HepG2 (cell line): ENCODE results near the gene NUP85. TPM values are rescaled to one million over a fixed set of nuclear protein-coding genes. Genes with fewer than 3 reads are reported as not detected.

Experiments
- CREB1 ChIP-seq, 2 experiments: fragments of 450-650 bp in 1 of 2; IDR thresholded peaks; 2 replicates each; pipeline ENCODE4 v1.6.1; 2016 to 2017; ENCODE audit warnings: control low read depth in 1 of 2, mild to moderate bottlenecking in 1 of 2, missing compliant biosample characterization in 1 of 2, missing genetic modification characterization in 1 of 2
- FOXJ3 ChIP-seq: sonication (generic); formaldehyde crosslinking; IDR thresholded peaks from 2 replicates; pipeline ENCODE4 v1.4.0; 2020; ENCODE audit warnings: missing genetic modification reagents, mild to moderate bottlenecking, borderline replicate concordance
- HNRNPLL ChIP-seq: fragments of 200-400 bp; formaldehyde crosslinking; IDR thresholded peaks from 2 replicates; pipeline ENCODE4 v1.6.1; 2017; ENCODE audit warnings: mild to moderate bottlenecking, low read depth, low read length; ENCODE audit not compliant: poor library complexity, severe bottlenecking
- HOXD1 ChIP-seq: sonication (generic); formaldehyde crosslinking; IDR thresholded peaks from 2 replicates; pipeline ENCODE4 v1.5.0; 2020; ENCODE audit warnings: missing genetic modification reagents
- NFATC3 ChIP-seq: sonication (generic); formaldehyde crosslinking; IDR thresholded peaks from 2 replicates; pipeline ENCODE4 v1.5.1; 2020; ENCODE audit warnings: mild to moderate bottlenecking, missing genetic modification reagents
- NR2C2 ChIP-seq: sonication (generic); formaldehyde crosslinking; IDR thresholded peaks from 2 replicates; pipeline ENCODE4 v1.4.0; 2020; ENCODE audit warnings: missing genetic modification reagents, mild to moderate bottlenecking, moderate library complexity, borderline replicate concordance
- NR3C1 ChIP-seq: sonication (generic); formaldehyde crosslinking; IDR thresholded peaks from 2 replicates; pipeline ENCODE4 v1.4.0; 2020; ENCODE audit warnings: missing genetic modification reagents
- PLRG1 ChIP-seq: fragments of 450-650 bp; conservative IDR thresholded peaks from 2 replicates; pipeline ENCODE4 v1.6.1; 2016
- REL ChIP-seq: sonication (generic); formaldehyde crosslinking; conservative IDR thresholded peaks from 2 replicates; pipeline ENCODE4 v1.8.0; 2022; ENCODE audit warnings: mild to moderate bottlenecking, missing genetic modification reagents, moderate library complexity
- RXRB ChIP-seq: IDR thresholded peaks from 2 replicates; pipeline ENCODE4 v1.6.1; 2016; ENCODE audit warnings: borderline replicate concordance, missing genetic modification reagents, missing compliant biosample characterization
- SNAI1 ChIP-seq: sonication (generic); formaldehyde crosslinking; IDR thresholded peaks from 2 replicates; pipeline ENCODE4 v1.5.0; 2020; ENCODE audit warnings: mild to moderate bottlenecking, missing genetic modification reagents, borderline replicate concordance
- SUZ12 ChIP-seq: fragments of 150-350 bp; IDR thresholded peaks from 2 replicates; pipeline ENCODE4 v1.6.1; 2014; ENCODE audit warnings: low read depth, low read length
- ZNF234 ChIP-seq: sonication (generic); formaldehyde crosslinking; conservative IDR thresholded peaks from 2 replicates; pipeline ENCODE4 v1.5.1; 2020; ENCODE audit warnings: mild to moderate bottlenecking, missing genetic modification reagents
- ZNF235 ChIP-seq: sonication (generic); formaldehyde crosslinking; IDR thresholded peaks from 2 replicates; pipeline ENCODE4 v1.8.1; 2023; ENCODE audit warnings: mild to moderate bottlenecking, missing genetic modification reagents, borderline replicate concordance
- ZNF451 ChIP-seq: sonication (generic); formaldehyde crosslinking; IDR thresholded peaks from 2 replicates; pipeline ENCODE4 v1.5.0; 2020; ENCODE audit warnings: mild to moderate bottlenecking, missing genetic modification reagents
- ZNF558 ChIP-seq: sonication (generic); formaldehyde crosslinking; IDR thresholded peaks from 2 replicates; pipeline ENCODE4 v1.9.0; 2022; ENCODE audit warnings: mild to moderate bottlenecking, missing genetic modification reagents, borderline replicate concordance
- ZNF780A ChIP-seq: sonication (generic); formaldehyde crosslinking; IDR thresholded peaks from 2 replicates; pipeline ENCODE4 v1.8.0; 2022; ENCODE audit warnings: mild to moderate bottlenecking, missing genetic modification reagents, moderate library complexity
- ZNF781 ChIP-seq: sonication (generic); formaldehyde crosslinking; IDR thresholded peaks from 2 replicates; pipeline ENCODE4 v1.5.1; 2020; ENCODE audit warnings: borderline replicate concordance, mild to moderate bottlenecking, missing genetic modification reagents; ENCODE audit errors: not compliant biosample characterization
- ZSCAN31 ChIP-seq: sonication (generic); formaldehyde crosslinking; IDR thresholded peaks from 2 replicates; pipeline ENCODE4 v1.5.0; 2020; ENCODE audit warnings: low read depth, mild to moderate bottlenecking, missing genetic modification reagents
- polyA plus RNA-seq, 8 experiments: library from polyadenylated mRNA; depleted of rRNA in 3 of 8; stranded (reverse) in 7 of 8; unstranded in 1 of 8; fragments of >200 nt; fragmentation: Illumina TruSeq in 4 of 8; extraction: Trizol in 4 of 8; gene quantifications; 2 replicates each; pipeline versions ENCODE4 v1.2.1 to v1.2.3, GENCODE V29; 2011 to 2016; ENCODE audit warnings: low read depth in 4 of 8, missing spikeins in 1 of 8, mixed read lengths in 1 of 8; ENCODE audit not compliant: insufficient read depth in 1 of 8
- total RNA-seq, 5 experiments: library from RNA; depleted of rRNA; stranded (reverse); fragments of >200 nt; fragmentation: Illumina TruSeq; extraction: Trizol; gene quantifications; 2 replicates each; pipeline ENCODE4 v1.2.3, GENCODE V29; 2016; ENCODE audit warnings: low read depth in 1 of 5
- TF ChIP-seq, protein P1 (sequence below): sonication (generic); formaldehyde crosslinking; conservative IDR thresholded peaks from 2 replicates; pipeline ENCODE4 v1.4.0; 2020; ENCODE audit warnings: missing genetic modification reagents
- TF ChIP-seq, protein P2 (sequence below): sonication (generic); formaldehyde crosslinking; IDR thresholded peaks from 2 replicates; pipeline ENCODE4 v1.4.0; 2020; ENCODE audit warnings: mild to moderate bottlenecking, missing genetic modification reagents
- TF ChIP-seq, protein P3 (sequence below): sonication (generic); formaldehyde crosslinking; IDR thresholded peaks from 2 replicates; pipeline ENCODE4 v1.9.0; 2022; ENCODE audit warnings: missing genetic modification reagents, mild to moderate bottlenecking, borderline replicate concordance
- TF ChIP-seq, protein P4 (sequence below): sonication (generic); formaldehyde crosslinking; IDR thresholded peaks from 2 replicates; pipeline ENCODE4 v1.4.0; 2020; ENCODE audit warnings: missing genetic modification reagents
- TF ChIP-seq, protein P5 (sequence below): IDR thresholded peaks from 2 replicates; pipeline ENCODE4 v1.6.1; 2016; ENCODE audit warnings: missing genetic modification reagents, missing compliant biosample characterization

The NUP85 gene
- total and polyA plus RNA-seq, 2 of the 13 experiments (the other 11 are each of a cell fraction or from before 2014, with no cell fraction given): 89.1 to 124 TPM

DNA sequence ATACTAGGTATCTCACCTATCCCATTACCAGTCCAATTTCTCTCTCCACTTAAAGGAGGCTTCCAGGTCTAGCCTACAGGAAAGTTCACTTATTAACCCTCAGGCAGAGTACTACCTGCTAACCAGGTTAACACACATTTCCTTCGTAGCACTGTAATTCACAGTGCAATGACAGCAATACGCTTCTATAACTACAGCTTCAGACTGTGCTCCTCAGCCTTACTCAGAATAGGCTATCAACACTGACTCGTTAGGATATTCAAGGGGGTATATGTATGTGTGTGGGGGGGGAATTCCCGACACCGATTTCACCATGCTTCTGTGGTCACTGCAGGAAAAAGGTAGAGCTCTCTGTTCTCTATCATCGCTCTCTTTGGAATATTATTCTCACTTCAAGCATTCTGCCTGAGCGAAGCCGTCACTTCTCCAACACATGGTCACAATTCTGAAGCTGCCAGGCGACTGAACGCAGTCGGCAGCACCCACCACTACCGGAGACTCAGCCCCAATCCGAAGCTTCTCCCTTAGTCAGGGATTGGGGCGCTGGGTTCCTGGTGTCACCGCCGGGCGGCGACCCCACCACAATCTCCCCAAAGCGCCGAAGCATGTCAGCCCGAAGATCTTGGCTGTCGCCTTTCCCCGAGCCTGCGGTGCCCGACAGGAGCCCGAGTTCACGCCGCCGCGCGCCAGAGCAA lies 55.3 kb downstream of the NUP85 start (continued):
- TF ChIP-seq, protein P1, sequence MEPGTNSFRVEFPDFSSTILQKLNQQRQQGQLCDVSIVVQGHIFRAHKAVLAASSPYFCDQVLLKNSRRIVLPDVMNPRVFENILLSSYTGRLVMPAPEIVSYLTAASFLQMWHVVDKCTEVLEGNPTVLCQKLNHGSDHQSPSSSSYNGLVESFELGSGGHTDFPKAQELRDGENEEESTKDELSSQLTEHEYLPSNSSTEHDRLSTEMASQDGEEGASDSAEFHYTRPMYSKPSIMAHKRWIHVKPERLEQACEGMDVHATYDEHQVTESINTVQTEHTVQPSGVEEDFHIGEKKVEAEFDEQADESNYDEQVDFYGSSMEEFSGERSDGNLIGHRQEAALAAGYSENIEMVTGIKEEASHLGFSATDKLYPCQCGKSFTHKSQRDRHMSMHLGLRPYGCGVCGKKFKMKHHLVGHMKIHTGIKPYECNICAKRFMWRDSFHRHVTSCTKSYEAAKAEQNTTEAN (CRISPR knock-in tag): no peak
- TF ChIP-seq ZNF781 (CRISPR knock-in tag) (peak; percentile 5), NFATC3 (CRISPR knock-in tag) (no peak; the same call in 1 of the 2 replicates), NR2C2 (no peak), FOXJ3 (CRISPR knock-in tag) (no peak), HNRNPLL (no peak), RXRB (CRISPR knock-in tag) (no peak), PLRG1 (no peak), ZNF558 (CRISPR knock-in tag) (no peak), ZNF234 (CRISPR knock-in tag) (no peak; the same call in 1 of the 2 replicates), ZSCAN31 (CRISPR knock-in tag) (no peak), ZNF451 (CRISPR knock-in tag) (no peak; the same call in 1 of the 2 replicates), NR3C1 (CRISPR knock-in tag) (no peak), SNAI1 (CRISPR knock-in tag) (no peak), SUZ12 (no peak), ZNF780A (no peak; the same call in 1 of the 2 replicates), REL (CRISPR knock-in tag) (0 out of 2 replicates have a peak, but pooled peaks have one; percentile 33), CREB1 (IDR thresholded peaks at IDR 0.05) (no peak), CREB1 (CRISPR knock-in tag; IDR thresholded peaks at IDR 0.05) (peak; percentile 15; the same call in 1 of the 2 replicates), ZNF235 (CRISPR knock-in tag) (no peak), HOXD1 (CRISPR knock-in tag) (no peak)
- TF ChIP-seq, protein P2, sequence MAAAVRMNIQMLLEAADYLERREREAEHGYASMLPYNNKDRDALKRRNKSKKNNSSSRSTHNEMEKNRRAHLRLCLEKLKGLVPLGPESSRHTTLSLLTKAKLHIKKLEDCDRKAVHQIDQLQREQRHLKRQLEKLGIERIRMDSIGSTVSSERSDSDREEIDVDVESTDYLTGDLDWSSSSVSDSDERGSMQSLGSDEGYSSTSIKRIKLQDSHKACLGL (CRISPR knock-in tag): no peak; the same call in 1 of the 2 replicates
- TF ChIP-seq, protein P3, sequence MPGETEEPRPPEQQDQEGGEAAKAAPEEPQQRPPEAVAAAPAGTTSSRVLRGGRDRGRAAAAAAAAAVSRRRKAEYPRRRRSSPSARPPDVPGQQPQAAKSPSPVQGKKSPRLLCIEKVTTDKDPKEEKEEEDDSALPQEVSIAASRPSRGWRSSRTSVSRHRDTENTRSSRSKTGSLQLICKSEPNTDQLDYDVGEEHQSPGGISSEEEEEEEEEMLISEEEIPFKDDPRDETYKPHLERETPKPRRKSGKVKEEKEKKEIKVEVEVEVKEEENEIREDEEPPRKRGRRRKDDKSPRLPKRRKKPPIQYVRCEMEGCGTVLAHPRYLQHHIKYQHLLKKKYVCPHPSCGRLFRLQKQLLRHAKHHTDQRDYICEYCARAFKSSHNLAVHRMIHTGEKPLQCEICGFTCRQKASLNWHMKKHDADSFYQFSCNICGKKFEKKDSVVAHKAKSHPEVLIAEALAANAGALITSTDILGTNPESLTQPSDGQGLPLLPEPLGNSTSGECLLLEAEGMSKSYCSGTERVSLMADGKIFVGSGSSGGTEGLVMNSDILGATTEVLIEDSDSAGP (CRISPR knock-in tag): no peak
- TF ChIP-seq, protein P4, sequence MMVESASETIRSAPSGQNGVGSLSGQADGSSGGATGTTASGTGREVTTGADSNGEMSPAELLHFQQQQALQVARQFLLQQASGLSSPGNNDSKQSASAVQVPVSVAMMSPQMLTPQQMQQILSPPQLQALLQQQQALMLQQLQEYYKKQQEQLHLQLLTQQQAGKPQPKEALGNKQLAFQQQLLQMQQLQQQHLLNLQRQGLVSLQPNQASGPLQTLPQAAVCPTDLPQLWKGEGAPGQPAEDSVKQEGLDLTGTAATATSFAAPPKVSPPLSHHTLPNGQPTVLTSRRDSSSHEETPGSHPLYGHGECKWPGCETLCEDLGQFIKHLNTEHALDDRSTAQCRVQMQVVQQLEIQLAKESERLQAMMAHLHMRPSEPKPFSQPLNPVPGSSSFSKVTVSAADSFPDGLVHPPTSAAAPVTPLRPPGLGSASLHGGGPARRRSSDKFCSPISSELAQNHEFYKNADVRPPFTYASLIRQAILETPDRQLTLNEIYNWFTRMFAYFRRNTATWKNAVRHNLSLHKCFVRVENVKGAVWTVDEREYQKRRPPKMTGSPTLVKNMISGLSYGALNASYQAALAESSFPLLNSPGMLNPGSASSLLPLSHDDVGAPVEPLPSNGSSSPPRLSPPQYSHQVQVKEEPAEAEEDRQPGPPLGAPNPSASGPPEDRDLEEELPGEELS (CRISPR knock-in tag): no peak
- TF ChIP-seq, protein P5, sequence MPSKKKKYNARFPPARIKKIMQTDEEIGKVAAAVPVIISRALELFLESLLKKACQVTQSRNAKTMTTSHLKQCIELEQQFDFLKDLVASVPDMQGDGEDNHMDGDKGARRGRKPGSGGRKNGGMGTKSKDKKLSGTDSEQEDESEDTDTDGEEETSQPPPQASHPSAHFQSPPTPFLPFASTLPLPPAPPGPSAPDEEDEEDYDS (CRISPR knock-in tag): no peak
